D721Med (cell line): Measurements from ENCODE around the gene TBC1D1.

ENCODE experiments used
- DNase-seq: peaks from one replicate; pipeline ENCODE4 v3.0.0; 2011; ENCODE audit warnings: low spot score; ENCODE audit not compliant: insufficient read length
- FAIRE-seq: peaks from 2 replicates; lab custom pipeline; 2011; peaks lifted over from hg19 to GRCh38; lab: Jason Lieb, UNC
- CTCF ChIP-seq: IDR thresholded peaks from 2 replicates; pipeline ENCODE4 v1.5.1; 2012; ENCODE audit warnings: mild to moderate bottlenecking, control low read depth; ENCODE audit not compliant: insufficient read depth; ENCODE audit errors: missing control alignments

Gene TBC1D1

GRCh38 chr4:38152721-38153386 is 262.0 kb downstream of the TBC1D1 start:
- no peak for TF ChIP-seq CTCF
- FAIRE-seq (no peak), DNase-seq (no peak)

- DNase-seq = no peak
- no peak for FAIRE-seq
- no peak for TF ChIP-seq CTCF
Measured at GRCh38 chr4:38153387-38153760, 262.5 kb downstream of the TBC1D1 start.

- FAIRE-seq (no peak), DNase-seq (no peak)
Measured at GRCh38 chr4:38154252-38154651, 263.4 kb downstream of the TBC1D1 start.

GRCh38 chr4:38154681-38155588 is 264.1 kb downstream of the TBC1D1 start:
- TF ChIP-seq CTCF = no peak
- no peak for DNase-seq

More at GRCh38 chr4:38154252-38154651, 263.4 kb downstream of the TBC1D1 start:
- no peak for TF ChIP-seq CTCF

GRCh38 chr4:38155589-38156294 is 264.9 kb downstream of the TBC1D1 start:
- TF ChIP-seq CTCF = no peak
- FAIRE-seq (no peak), DNase-seq (no peak)

More at GRCh38 chr4:38154681-38155588, 264.1 kb downstream of the TBC1D1 start:
- no peak for FAIRE-seq

- no peak for FAIRE-seq
- TF ChIP-seq CTCF = no peak
Measured at GRCh38 chr4:38157592-38157991, 266.7 kb downstream of the TBC1D1 start.

More at GRCh38 chr4:38157592-38157991, 266.7 kb downstream of the TBC1D1 start:
- no peak for DNase-seq
